ENCODE results near the gene OR1I1.

- TF ChIP-seq CTCF (IDR thresholded peaks at IDR 0.05) (no peak), POLR2A (IDR thresholded peaks at IDR 0.05) (no peak), POLR2AphosphoS5 (IDR thresholded peaks at IDR 0.05) (no peak), EP300 (IDR thresholded peaks at IDR 0.05) (no peak)
Observed at GRCh38 chr19:15118789-15119494, 36.9 kb downstream of the OR1I1 start.

Data from sigmoid colon (tissue), 4 donors.